Measurements from ENCODE around the gene ZNF665. TPM values are rescaled to one million over a fixed set of nuclear protein-coding genes. Genes with fewer than 3 reads are reported as not detected.

The ZNF665 gene
- total RNA-seq, 2 donors from 2014 or later, result 1.4 to 2.9 TPM

DNA sequence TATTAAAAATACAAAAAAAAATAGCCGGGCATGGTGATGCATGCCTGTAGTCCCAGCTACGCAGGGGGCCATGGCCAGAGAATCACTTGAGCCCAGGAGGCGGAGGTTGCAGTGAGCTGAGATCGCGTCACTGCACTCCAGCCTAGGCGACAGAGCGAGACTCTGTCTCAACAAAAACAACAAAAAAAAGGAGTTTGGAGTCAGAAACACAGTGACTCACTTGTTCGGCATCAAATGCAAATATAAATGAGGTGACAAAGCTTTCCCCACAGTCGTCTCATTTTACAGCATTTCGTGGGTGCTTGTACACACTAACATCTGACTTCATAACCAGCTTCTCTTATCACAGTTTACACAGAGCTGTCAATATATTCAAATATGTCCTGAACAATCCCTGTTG is 11.0 kb downstream of the ZNF665 start:
- peaks cover 4% of the 10 kb centered on the region for H3K9me3 Mint-ChIP-seq
- H3K27ac Mint-ChIP-seq, result no peak overlapping the region
- H3K4me3 Mint-ChIP-seq, result no peak overlapping the region
- H3K27me3 Mint-ChIP-seq, result no peaks in the 10 kb centered on the region
- H3K36me3 Mint-ChIP-seq (ENCODE audit: low read depth), result peaks cover 8% of the 10 kb centered on the region
- no peak for ATAC-seq (replicated peaks)
- no peaks in the 10 kb centered on the region for H3K4me1 Mint-ChIP-seq

DNA sequence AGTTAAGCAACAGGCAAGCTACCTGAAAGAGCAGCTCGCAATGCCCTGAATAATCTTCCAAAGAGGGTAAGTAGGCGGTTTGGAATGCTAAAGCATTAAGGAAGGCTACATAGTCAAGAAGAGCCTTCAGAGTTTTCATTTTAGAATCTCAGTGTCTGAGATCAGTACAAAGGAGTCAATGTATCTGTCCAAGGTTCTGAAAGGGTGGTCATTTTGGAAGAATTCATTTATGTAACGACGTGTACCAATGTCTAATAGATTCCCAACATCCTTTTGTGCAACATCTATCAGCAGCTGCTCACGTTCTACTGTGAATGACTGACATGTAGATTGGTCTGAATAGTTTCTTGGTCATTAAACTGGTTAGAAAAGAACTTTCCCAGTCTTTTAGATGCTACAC is 15.2 kb downstream of the ZNF665 start:
- H3K36me3 Mint-ChIP-seq (ENCODE audit: low read depth), result peaks cover 14% of the 10 kb centered on the region
- no peaks in the 10 kb centered on the region for H3K4me1 Mint-ChIP-seq
- H3K4me3 Mint-ChIP-seq, result no peak overlapping the region
- no peak overlapping the region for H3K27ac Mint-ChIP-seq
- peaks cover 3% of the 10 kb centered on the region for H3K27me3 Mint-ChIP-seq
- peaks cover 22% of the 10 kb centered on the region for H3K9me3 Mint-ChIP-seq
- ATAC-seq (replicated peaks), result no peak

- Mint-ChIP-seq H3K4me1 (no peaks in the 10 kb centered on the region), H3K36me3 (ENCODE audit: low read depth) (peaks cover 8% of the 10 kb centered on the region), H3K27me3 (peaks cover 3% of the 10 kb centered on the region), H3K4me3 (no peak overlapping the region), H3K27ac (no peak overlapping the region), H3K9me3 (peaks cover 26% of the 10 kb centered on the region)
- ATAC-seq (replicated peaks), result no peak
Observed at GRCh38 chr19:53172889-53173288, 20.3 kb downstream of the ZNF665 start.

GRCh38 chr19:53165691-53166091 is 27.5 kb downstream of the ZNF665 start:
- no peaks in the 10 kb centered on the region for H3K4me1 Mint-ChIP-seq
- H3K4me3 Mint-ChIP-seq, result no peak overlapping the region
- no peaks in the 10 kb centered on the region for H3K36me3 Mint-ChIP-seq (ENCODE audit: low read depth)
- peaks cover 27% of the 10 kb centered on the region for H3K9me3 Mint-ChIP-seq
- ATAC-seq (replicated peaks), result no peak
- H3K27ac Mint-ChIP-seq, result no peak overlapping the region
- H3K27me3 Mint-ChIP-seq, result no peaks in the 10 kb centered on the region

DNA sequence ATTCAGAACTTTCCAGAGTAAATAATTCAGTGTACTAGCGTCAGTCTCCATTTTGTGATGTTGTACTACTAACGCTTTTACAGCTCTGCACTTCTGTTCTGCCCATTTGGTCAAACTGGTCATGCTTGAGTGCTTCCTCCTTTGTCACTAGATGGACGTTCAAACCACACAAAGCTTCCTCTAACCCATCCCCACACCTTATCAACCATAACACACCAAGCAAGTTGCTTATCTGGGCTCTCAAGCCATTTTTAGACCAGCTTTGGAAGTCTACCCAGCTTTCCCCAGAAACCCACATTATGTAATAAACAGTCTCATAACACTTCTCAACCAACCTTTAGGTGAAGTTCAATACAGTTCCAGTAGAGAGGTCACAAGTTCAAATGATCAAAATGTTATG is 32.0 kb downstream of the ZNF665 start:
- Mint-ChIP-seq H3K36me3 (ENCODE audit: low read depth) (peaks cover 17% of the 10 kb centered on the region), H3K4me1 (peaks cover 11% of the 10 kb centered on the region), H3K4me3 (no peak overlapping the region), H3K9me3 (peaks cover 38% of the 10 kb centered on the region), H3K27me3 (peaks cover 9% of the 10 kb centered on the region), H3K27ac (no peak overlapping the region)
- ATAC-seq (replicated peaks), result no peak

GRCh38 chr19:53160350-53160749 is 32.8 kb downstream of the ZNF665 start:
- peaks cover 21% of the 10 kb centered on the region for H3K36me3 Mint-ChIP-seq (ENCODE audit: low read depth)
- ATAC-seq (replicated peaks), result no peak
- H3K27ac Mint-ChIP-seq, result no peak overlapping the region

DNA sequence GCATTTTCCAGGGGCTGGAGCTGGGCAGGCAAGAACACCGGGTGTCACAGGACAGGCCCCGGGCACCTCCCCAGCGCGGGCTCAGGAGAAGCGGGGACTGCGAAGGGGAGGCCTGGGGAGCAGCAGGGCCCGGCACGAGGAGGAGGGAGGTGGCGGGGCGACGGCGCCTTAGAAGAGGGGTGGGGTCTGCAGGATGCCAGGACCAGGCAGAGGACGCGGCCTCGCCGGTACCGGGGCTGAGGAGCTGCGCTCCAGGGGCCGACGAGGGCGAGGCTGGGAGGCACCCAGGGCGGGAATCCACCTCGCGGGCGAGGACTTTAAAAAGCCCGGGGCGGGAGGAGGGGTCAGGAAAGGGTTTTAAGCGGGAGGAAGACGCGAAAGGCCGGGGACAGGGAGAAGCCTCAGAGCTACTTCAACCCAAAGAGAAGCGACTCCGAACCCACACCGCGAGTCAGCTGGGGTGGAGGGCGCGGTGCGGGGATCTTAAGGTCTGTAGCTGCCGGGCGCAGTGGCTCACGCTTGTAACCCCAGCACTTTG is 35.0 kb downstream of the ZNF665 start:
- peaks cover 30% of the 10 kb centered on the region for H3K9me3 Mint-ChIP-seq
- peak; percentile 48 for ATAC-seq (replicated peaks)
- peaks cover 9% of the 10 kb centered on the region for H3K27me3 Mint-ChIP-seq

More at GRCh38 chr19:53160350-53160749, 32.8 kb downstream of the ZNF665 start:
- Mint-ChIP-seq H3K27me3 (peaks cover 9% of the 10 kb centered on the region), H3K4me3 (no peak overlapping the region), H3K4me1 (peaks cover 11% of the 10 kb centered on the region), H3K9me3 (peaks cover 30% of the 10 kb centered on the region)

DNA sequence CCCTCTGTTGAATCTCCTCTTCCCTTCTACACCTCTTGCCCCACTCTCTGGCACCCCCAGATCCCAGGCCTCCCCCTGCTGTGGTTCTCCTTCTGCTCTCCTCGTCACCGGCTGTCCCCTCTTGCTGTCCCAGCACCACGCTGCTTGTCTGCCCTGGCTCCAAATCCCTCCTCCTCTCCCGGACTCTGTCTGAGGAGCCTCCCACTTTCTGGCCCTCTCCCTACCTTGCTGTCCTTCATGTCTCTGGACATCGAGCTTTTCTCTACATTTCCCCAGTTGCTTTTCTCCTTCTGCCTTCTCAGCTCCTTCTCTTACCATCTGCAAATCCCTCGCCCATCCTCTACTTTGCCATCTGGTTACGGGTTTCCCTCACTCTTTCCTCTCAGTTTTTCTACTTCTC is 35.5 kb downstream of the ZNF665 start:
- Mint-ChIP-seq H3K9me3 (peaks cover 30% of the 10 kb centered on the region), H3K4me3 (peak overlapping the region; percentile 58), H3K4me1 (peaks cover 11% of the 10 kb centered on the region), H3K27ac (peak overlapping the region; percentile 14), H3K27me3 (peaks cover 9% of the 10 kb centered on the region), H3K36me3 (ENCODE audit: low read depth) (peaks cover 46% of the 10 kb centered on the region)
- ATAC-seq (replicated peaks), result no peak

More for the DNA sequence above, 35.0 kb downstream of the ZNF665 start:
- Mint-ChIP-seq H3K27ac (peak overlapping the region; percentile 14), H3K4me1 (peaks cover 11% of the 10 kb centered on the region), H3K4me3 (peak overlapping the region; percentile 58), H3K36me3 (ENCODE audit: low read depth) (peaks cover 42% of the 10 kb centered on the region)

DNA sequence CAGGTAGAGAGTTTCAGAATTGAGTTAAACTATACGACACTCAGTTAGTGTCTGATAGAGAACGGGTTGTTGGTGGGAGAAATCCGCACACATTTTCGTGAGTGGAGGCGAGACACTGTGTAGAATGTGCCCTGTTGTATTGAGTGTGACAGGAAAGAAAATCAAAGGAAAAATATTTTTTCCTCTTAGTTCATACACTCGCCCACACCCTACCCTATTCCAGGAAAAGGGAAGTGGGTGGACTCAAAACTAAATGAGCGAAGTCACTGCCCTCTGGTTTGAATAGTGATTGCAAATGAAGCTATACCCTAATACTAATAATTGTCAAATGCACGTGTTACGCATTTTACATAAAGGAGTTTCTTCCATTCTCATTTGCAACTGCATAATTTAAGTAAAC is 36.3 kb downstream of the ZNF665 start:
- Mint-ChIP-seq H3K4me1 (peaks cover 11% of the 10 kb centered on the region), H3K27me3 (peaks cover 9% of the 10 kb centered on the region), H3K36me3 (ENCODE audit: low read depth) (peaks cover 51% of the 10 kb centered on the region), H3K4me3 (peak overlapping the region; percentile 58), H3K27ac (peak overlapping the region; percentile 14), H3K9me3 (peaks cover 30% of the 10 kb centered on the region)
- ATAC-seq (replicated peaks), result no peak

DNA sequence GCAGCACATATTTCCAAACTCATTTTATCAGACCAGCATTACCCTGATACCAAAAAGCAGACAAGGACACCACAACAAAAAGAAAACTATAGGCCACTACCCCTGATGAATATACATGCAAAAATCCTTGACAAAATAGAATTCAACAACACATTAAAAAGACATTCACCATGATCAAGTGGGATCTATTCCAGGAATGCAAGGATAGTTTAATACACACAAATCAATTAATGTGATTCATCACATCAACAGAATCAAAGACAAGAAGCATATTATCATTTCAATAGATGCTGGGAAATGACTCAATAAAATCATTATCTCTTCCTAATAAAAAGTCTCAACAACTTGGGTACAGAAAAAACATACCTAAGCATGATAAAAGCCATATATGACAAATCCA is 45.5 kb downstream of the ZNF665 start:
- Mint-ChIP-seq H3K9me3 (peaks cover 24% of the 10 kb centered on the region), H3K36me3 (ENCODE audit: low read depth) (peaks cover 91% of the 10 kb centered on the region), H3K4me1 (no peaks in the 10 kb centered on the region), H3K4me3 (no peak overlapping the region), H3K27me3 (no peaks in the 10 kb centered on the region), H3K27ac (no peak overlapping the region)
- no peak for ATAC-seq (replicated peaks)

- no peak for ATAC-seq (replicated peaks)
- Mint-ChIP-seq H3K4me1 (no peaks in the 10 kb centered on the region), H3K9me3 (peaks cover 28% of the 10 kb centered on the region), H3K36me3 (ENCODE audit: low read depth) (peaks cover 32% of the 10 kb centered on the region), H3K27ac (no peak overlapping the region), H3K27me3 (no peaks in the 10 kb centered on the region), H3K4me3 (no peak overlapping the region)
Observed at GRCh38 chr19:53140351-53140750, 52.8 kb downstream of the ZNF665 start.

- Mint-ChIP-seq H3K9me3 (peaks cover 27% of the 10 kb centered on the region), H3K27me3 (peaks cover 10% of the 10 kb centered on the region), H3K4me3 (no peak overlapping the region), H3K4me1 (peaks cover 8% of the 10 kb centered on the region), H3K36me3 (ENCODE audit: low read depth) (peaks cover 8% of the 10 kb centered on the region), H3K27ac (no peak overlapping the region)
- ATAC-seq (replicated peaks), result no peak
Observed at GRCh38 chr19:53136432-53136831, 56.7 kb downstream of the ZNF665 start.

GRCh38 chr19:53132141-53132991 is 60.8 kb downstream of the ZNF665 start, which contains the start of gene ZNF415:
ZNF415 (minus strand) TSS chr19:53132910; CDS start chr19:53122676, 10,234 bp downstream.
- H3K27me3 Mint-ChIP-seq, result peaks cover 14% of the 10 kb centered on the region
- peak within 1 kb of the TSS; percentile 63 for H3K4me3 Mint-ChIP-seq
- peaks cover 13% of the 10 kb centered on the region for H3K36me3 Mint-ChIP-seq (ENCODE audit: low read depth)
- peaks cover 11% of the 10 kb centered on the region for H3K4me1 Mint-ChIP-seq
- ATAC-seq (replicated peaks), result peak; percentile 81
- H3K9me3 Mint-ChIP-seq, result peaks cover 23% of the 10 kb centered on the region
- no peak within 1 kb of the TSS for H3K27ac Mint-ChIP-seq

DNA sequence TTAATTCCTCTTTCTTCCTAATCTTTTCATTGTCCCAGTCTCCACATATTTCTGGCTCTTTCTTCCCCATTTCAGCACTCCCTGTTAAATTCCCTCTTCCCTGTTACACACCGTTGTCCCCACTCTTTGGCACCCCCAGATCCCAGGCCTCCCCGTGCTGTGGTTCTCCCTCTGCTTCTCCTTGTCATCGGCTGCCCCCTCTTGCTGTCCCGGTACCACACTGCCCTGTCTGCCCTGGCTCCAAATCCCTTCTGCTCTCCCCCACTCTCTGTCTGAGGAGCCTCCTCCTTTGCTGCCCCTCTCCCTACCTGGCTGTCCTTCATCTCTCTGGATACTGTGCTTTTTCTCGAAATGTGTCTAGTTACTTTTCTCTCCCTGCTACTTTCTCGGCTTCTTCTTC is 61.4 kb downstream of the ZNF665 start:
- H3K4me3 Mint-ChIP-seq, result peak overlapping the region; percentile 63
- H3K4me1 Mint-ChIP-seq, result peaks cover 11% of the 10 kb centered on the region
- H3K36me3 Mint-ChIP-seq (ENCODE audit: low read depth), result peaks cover 13% of the 10 kb centered on the region
- peaks cover 23% of the 10 kb centered on the region for H3K9me3 Mint-ChIP-seq
- no peak overlapping the region for H3K27ac Mint-ChIP-seq
- H3K27me3 Mint-ChIP-seq, result peaks cover 14% of the 10 kb centered on the region
- ATAC-seq (replicated peaks), result no peak

GRCh38 chr19:53131085-53131590 is 62.0 kb downstream of the ZNF665 start:
- peaks cover 11% of the 10 kb centered on the region for H3K4me1 Mint-ChIP-seq
- peaks cover 23% of the 10 kb centered on the region for H3K9me3 Mint-ChIP-seq
- peaks cover 13% of the 10 kb centered on the region for H3K36me3 Mint-ChIP-seq (ENCODE audit: low read depth)
- peaks cover 14% of the 10 kb centered on the region for H3K27me3 Mint-ChIP-seq
- no peak for ATAC-seq (replicated peaks)
- H3K27ac Mint-ChIP-seq, result no peak overlapping the region
- peak overlapping the region; percentile 63 for H3K4me3 Mint-ChIP-seq
